Measurements from ENCODE around the gene FRMD4A.
"Not testable (repeated sequence)": the region's sequence is repeated elsewhere in the genome, so short reads cannot be mapped to it uniquely, and the experiment has no call there.

The FRMD4A gene

DNA sequence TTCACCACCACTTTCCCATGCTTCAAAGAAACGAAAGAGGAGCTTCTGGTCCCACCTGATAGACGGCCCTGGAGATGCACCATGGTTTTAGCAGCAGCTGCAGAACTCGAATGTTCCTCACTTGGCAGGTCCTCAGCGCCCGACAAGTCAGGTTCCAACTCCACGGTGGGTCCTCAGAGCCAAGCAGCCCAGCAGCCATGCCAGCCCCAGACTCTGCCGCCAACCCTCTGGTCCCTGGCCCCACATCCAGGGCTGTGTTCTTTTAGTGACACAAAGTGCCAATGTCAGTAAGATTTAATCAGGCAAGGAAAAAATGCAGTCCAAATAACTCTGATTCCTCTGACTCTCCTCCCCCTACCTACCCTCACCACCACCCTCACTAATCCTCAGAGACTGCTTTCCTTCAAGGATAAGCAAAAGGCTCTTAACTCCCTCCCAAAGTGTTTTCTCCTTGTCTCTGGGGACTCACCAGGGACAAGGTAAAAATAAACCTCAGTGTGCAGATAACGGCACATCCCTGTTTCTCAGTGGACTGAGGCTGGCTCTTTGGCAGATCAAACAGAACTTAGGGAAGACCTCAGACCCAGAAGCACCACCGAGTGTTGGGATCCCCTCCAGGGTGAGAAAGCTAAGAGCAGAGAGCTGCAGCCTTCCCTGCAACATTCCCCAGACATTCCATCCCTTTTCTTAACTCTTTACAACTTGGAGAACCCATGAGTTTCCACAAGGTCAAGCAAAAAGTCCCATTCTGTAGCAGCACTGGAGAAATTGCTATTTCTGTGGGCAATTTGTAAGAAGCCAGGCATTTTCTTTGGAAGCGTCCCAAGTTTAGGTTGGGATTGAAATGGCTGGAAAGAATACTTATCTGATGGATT, 358.9 kb downstream of the FRMD4A start:
- FAIRE-seq, result no peak

DNA sequence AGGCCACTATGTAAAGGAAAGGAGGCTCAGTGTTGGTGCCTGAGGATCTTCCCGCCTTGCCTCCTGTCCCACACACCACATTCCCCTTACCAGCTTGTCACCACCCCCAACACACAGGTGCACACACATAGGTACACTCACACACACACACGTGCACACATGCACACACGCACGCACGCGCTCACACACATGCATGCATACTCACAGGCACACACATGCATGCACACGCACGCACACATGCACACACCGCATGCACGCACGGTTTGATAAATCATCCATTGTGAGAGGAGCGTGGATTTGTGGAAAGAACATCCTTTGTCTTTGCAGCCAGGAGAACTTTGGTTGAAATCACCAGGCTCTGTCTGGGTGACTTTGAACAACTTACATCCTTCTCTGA, 359.8 kb downstream of the FRMD4A start:
- no peak for FAIRE-seq

DNA sequence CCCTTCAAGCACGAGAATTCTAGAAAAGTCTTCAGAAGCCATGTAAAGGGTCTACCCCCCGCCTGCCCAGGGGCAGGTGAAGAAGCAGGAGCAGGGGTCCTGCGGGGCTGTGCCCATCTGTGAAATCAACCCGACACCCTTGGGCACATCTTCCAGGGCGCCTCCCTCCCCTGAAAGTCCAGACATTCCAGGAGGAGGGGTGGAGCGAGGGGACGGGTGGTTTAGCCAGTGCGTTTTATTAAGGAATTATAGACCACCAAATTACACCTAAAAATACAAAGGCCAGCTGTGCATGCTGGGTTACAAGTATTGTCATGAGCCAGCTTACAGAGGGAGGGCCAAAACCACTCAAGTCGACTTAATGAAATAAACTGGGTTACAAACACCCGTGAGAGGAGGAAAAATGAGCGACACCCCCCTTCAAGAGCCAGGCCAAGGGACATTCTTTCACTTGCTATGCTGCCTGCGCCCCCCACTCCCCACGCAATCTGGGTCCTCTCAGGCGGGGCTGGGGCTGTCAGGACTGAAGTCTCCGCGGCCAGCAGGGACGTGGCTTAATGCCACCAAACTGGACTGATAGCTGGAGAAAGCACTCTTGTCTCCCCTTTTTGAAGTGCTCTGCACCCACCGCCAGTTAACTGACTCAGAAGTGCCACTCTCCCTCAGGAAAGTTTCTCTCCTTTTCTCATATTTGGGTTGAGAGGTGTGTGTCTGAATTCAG, 360.3 kb downstream of the FRMD4A start:
- FAIRE-seq, result no peak

DNA sequence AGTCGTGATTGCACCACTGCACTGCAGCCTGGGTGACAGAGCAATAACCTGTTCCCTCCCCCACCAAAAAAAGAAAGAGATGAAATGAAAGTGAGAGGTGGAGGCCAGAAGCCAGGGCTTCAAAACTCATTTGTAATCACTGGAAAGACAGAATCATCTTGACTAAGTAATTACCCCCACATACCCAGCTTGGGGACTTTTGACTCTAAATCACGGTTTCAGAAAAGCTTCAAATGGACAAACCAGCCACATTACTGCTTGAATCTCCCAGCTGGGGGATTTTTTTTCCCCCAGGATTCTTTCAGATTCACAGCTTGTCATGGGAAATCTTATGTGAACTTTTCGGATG, 361.0 kb downstream of the FRMD4A start:
- no peak for FAIRE-seq

- no peak for FAIRE-seq
These were observed 361.5 kb downstream of the FRMD4A start for GRCh38 chr10:13969118-13969791.

- no peak for FAIRE-seq
These were observed 368.9 kb downstream of the FRMD4A start for GRCh38 chr10:13961853-13962252.

DNA sequence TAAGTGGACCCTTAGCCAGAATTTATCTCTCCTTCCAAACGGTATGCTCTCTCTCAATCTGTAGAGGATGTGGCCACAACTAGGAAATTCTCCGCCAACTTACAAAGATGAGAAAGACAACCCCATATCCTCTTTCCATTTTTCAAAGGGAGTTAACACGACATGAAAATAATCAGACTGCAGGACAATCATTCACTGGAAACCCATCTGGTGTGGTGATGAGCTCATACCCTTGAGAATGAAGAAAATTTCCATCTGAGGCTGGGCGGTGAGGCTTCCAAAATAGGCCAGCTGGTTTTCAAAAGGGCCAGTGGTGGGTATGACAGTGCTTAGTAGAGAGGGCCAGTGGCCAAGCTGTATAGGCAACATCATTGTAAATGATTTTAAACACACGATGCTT, 369.6 kb downstream of the FRMD4A start:
- FAIRE-seq, result no peak

DNA sequence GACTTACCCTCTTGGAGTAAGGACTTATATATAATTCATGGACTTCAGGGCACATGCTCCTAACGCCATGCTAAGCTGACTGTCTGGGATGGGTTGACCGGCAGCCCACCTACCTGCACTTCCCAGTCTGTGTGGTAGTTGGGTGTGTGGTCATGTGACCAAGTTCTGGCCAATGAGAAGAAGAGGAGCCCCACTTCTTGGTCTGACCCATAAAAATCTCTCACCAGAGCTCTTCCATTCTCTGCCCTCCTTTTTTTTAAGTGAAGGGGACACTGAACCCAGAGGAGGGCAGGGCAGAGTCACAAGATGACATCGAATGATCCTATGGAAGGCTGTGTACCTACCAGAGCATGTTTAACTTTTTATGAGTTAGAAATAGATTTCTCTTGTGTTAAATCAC, 370.1 kb downstream of the FRMD4A start:
- no peak for FAIRE-seq

DNA sequence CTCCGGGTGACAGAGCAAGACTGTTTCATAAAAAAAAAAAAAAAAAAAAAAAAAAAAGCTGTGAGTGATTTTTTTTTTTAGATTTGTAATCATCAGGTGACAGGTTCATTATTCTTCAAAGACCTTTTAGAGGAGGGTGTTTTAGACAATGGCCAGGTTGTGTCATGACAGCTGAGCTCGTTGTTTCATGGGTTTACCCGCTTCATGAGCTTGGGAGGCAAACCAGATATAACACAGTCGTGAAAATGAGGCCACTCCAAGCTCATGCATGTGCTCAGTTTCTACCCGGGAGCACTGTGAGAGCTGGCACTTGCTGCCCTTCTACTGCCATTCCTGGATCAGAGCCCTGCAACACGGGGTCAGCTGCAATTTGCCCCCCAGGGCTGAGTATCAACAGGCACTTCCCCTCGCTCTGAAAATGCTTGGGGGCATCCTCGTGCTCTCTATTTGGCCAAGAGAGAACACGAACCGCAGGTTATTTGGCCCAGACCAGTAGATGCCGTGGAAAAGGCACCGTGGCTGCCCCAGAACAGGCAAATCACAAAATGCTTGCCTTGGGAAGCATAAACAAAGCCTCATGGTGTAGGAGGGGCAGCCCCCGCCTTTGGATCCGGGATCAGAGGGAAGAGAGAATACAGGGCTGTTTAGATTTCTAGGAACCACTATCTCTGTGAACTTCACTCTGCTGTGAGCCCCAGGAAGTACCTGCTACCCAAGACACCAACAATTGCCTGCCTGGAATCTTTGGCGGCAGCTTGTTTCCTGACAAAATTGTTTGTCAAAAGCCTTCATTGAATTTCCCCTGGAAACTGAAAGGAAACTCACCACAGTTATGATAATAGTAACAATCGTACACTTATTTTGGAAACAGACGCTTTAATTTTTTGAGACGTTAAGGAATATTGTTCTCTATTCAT, 371.0 kb downstream of the FRMD4A start:
- no peak for FAIRE-seq

DNA sequence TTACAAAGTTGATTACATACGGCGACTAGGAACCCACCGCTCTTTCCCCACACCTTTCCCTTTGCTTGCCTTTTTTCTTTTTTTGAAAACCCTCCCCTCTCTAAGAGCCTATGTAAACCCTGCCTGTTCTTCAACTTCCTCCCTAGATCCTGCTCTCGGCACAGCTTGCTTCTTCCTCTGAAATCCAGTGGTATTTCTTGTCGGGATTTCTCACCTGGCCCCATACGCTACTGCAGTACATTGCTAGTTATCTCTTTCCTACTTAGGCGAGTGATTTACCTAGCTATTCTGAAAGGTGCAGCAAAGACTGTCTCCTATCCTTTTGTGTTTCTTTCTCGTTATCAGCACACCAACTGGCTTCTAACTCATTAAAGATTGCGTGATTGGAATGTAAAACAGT, 372.9 kb downstream of the FRMD4A start:
- no peak for FAIRE-seq

GRCh38 chr10:13956826-13957225, 373.9 kb downstream of the FRMD4A start:
- FAIRE-seq, result no peak

GRCh38 chr10:13955409-13956068, 375.2 kb downstream of the FRMD4A start:
- no peak for FAIRE-seq

DNA sequence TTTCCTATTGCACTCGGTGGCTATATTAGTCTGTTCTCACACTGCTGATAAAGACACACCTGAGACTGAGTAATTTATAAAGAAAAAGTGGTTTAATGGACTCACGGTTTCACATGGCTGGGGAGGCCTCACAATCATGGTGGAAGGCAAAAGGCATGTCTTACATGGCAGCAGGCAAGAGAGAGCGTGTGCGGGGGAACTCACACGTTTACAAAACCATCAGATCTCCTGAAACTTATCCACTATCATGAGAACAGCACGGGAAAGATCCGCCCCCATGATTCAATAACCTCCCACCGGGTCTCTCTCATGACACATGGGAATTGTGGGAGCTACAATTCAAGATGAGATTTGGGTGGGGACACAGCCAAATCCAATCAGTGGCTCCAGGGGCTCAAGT, 376.5 kb downstream of the FRMD4A start:
- not testable (repeated sequence) for FAIRE-seq

- no peak for FAIRE-seq
These were observed 377.4 kb downstream of the FRMD4A start for GRCh38 chr10:13953371-13953770.

DNA sequence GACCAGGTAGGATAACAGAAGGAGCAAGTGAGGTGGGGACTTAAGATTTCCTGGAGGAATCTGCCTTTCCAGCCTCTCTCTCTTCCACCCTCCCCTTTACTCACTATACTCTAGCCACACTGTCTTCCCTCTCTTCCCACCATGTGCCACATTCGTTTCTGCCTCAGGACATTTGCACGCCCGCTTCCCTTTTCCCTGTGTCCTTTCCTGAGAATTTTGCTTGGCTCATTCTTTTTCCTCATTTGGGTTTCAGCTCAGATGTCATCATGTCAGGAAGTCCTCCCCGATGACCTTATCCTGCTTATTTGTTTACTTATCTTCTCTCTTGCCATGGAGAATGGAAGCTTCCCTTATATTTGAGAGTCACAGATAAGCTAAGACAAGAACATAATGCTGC, 380.2 kb downstream of the FRMD4A start:
- FAIRE-seq, result no peak

DNA sequence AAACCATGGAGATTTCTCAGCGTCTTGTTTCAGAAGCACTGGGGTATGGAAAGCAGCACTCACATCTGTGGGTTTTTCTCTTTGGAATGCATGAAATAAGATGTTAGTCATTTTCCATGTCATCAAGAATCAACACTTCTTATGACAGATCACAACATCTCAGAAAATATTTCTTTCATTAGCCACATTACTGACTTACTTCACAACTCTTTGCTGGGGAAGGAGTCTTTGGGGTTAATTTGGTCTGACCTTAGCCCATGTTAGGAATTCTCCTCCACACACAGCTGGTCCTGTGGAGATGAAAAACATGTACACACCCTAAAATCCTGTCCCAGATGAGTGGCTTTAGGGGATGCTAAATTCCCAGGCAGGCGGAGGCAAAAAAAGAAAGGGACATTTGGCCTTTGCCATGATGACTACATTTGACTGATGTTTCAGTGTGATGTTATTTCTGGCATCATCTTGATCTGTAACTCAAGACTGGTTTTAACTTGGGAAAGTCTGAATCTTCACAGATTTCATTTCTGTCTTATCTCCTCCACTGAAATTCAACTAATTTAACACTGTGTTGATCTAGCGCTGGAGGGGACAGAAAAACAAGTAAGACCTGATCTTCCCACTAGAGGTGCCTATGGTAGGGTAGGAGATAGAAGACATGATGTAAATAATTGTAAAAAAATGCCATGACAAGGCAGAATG, 380.7 kb downstream of the FRMD4A start:
- FAIRE-seq, result peak; percentile 45

GRCh38 chr10:13946209-13946460, 384.6 kb downstream of the FRMD4A start:
- no peak for FAIRE-seq

DNA sequence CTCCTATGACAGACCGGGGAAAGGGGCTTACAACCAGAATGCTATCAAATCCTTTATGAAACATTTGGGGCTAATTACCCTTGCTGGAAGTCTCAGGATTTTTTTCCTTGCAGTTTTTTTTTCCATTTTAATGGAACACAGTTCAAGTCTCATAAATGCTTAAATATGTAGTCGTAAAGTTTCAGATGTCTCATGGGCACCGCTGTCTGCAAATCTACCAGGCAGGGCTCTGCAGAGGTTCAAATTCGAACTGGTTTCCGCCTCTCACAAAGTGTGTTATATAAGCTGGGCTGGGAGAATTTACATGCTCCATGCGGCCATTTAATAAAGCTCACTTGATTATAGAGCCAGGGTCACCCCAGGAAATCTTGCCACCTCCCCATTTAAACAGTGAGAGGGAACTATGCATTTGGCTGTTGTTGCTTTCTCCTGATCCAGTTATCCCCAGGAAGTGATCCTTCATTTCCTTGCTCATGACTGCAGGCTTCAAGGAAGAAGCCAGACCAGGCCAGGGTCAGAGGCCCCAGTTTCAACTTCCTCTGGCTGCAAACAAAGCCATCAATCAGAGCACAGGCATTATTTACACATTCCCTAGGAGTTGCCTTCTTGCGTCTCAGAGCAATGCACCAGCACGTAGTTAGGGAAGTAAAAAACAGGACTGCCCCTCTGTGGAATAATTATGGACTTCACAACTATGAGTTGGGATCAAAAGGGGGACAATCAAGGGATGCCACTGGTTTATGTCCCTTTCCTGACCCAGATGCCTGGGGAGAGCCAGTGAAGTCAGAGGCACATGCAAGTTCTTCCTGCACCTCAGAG, 385.1 kb downstream of the FRMD4A start:
- no peak for FAIRE-seq

- FAIRE-seq, result no peak
These were observed 385.9 kb downstream of the FRMD4A start for GRCh38 chr10:13944823-13945222.

DNA sequence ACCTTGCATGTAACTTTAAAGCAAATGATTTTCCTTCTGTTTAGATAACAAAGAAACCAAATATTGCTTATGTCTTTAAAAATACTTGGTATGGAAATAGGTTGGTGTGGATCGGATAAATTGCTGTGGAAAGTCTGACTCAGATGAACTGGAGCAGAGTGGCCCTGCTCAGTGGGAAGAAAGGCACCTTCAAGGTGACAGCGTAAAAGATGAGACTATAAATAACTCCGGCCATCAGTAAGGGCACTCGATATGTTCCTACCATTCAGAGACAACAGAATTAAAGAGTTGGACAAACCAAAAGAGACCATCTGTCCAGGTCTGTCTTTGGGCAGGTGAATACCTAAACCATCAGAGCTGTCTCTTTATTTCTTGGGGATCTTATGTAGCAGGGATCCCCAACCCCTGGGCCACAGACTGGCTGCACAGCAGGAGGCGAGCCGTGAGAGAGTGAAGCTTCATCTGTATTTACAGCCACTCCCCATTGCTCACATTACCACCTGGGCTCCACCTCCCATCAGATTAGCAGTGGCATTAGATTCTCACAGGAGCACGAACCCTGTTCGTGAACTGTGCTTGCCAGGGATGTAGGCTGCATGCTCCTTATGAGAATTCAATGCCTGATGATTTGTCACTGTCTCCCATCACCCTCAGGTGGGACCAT, 386.9 kb downstream of the FRMD4A start:
- no peak for FAIRE-seq

Measured in endometrium (tissue), 2 donors.